ENCODE measurements around the gene MAP2K4.
A peak's percentile ranks its signal among the peaks of the same experiment; 100 is the strongest.
"Not testable (repeated sequence)": the region's sequence is repeated elsewhere in the genome, so short reads cannot be mapped to it uniquely, and the experiment has no call there.

MAP2K4 gene

DNA sequence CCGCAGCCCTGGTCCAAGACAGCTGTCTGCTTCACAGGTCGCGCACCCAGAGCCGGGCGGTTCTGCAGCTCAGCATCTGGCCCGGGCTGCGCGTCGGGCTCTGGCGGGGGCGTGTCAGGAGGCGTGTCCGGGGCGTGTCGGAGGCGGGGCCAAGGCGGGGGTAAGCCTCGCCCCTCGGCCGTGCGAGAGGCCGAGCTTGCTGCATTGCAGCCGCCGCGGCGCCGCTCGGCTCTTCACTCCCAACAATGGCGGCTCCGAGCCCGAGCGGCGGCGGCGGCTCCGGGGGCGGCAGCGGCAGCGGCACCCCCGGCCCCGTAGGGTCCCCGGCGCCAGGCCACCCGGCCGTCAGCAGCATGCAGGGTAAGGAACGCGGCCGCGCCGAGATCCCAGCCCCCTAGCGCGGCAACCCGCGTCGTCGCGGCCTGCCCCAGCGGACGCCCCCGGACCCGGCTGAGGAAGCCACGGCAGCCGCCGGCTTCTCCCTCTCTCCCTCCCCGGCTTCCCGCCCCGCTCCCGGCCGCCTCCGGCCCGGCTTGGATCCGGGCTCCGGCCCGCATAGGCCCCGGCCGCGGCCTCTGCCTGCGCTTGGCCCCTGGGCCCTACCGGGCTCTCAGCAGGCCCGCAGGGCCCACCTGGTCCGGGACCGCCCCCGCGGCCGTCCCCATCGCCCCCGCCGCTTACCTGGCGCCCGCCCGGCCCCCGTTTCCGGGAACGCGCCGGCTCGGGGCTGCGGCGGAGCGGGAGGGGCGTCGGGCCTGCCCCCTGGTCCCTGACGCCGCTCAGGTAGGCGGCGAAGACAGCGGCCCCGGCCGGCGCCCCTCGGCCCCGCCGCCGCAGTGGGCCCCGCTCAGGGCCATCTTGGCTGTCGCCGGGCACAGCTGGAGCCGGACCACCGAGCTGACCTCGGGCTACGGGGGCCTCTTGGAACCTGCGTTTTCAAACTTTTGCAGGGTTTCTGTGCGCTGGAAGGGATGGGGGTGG lies at the start of gene MAP2K4:
TSS of gene MAP2K4 (plus strand) at position 236 of the 981 bp plus-strand sequence. CDS start at position 246, 10 bp downstream.
- peak; percentile 54 for DNase-seq

DNA sequence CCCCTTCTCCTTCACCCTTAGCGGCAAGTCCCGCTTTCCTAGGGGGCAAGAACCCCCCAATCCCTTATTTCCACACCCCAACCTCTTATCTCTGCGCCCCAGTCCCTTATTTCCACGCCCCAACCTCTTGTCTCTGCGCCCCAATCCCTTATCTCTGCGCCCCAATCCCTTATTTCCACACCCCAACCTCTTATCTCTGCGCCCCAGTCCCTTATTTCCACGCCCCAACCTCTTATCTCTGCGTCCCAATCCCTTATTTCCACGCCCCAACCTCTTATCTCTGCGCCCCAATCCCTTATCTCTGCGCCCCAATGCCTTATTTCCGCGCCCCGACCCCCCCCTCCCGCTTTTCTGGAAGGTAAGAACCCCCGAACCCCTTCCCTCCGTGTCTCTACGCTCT lies 47.9 kb upstream of the MAP2K4 start:
- DNase-seq, result not testable (repeated sequence)

DNA sequence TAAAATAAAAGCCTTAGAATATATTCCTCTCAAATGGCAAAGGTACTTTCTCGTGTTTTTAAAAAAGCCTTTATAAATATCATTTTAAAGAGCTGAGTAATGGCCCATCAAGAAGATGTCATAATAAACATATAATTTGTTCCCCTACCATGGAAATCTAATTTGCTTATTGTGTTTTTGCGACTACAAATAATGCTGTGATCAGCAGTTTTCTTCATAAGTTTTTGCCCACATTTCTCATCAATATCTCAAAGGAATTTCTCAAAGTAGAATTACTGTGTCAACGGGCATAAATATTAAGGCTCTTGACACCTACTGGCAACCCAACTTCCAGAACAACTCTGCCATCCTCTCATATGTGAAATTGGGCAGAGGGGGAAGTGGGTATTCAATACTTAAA lies 40.9 kb upstream of the MAP2K4 start:
- DNase-seq, result no peak

DNA sequence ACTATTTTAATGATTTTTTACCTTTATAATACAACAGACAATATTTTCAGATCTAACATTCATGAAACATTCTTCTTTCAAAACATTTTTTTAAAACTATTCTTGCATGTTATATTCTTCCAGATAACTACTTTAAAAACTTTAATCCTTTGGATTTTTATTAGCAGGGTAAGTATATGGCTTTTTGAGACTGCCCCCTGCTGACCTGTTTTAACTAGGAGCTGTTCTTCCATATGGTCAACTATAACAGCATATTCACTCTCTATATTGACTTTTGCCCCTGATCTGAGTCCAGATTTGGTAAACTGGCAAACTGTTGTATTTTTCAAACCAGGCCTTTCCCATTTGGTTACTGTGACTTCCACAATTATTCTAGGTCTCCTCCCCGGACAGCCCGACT lies 39.9 kb upstream of the MAP2K4 start:
- no peak for DNase-seq

DNA sequence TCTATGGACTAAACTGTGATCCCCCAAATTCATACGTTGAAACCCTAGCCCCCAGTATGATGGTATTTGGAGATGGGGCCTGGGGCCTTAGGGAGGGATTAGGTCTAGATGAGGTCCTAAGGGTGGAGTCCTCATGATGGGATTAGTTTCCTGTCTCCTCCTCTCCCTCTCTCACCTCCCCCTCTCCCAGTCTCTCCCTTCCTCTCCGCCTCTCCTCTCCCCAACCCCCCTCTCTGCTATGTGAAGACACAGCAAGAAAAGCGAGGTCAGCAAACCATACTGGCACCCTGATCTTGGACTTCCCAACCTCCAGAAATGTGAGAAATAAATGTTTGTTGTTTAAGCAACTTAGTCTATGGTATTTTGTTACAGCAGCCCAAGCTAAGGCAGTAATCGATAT lies 38.8 kb upstream of the MAP2K4 start:
- DNase-seq, result no peak

DNA sequence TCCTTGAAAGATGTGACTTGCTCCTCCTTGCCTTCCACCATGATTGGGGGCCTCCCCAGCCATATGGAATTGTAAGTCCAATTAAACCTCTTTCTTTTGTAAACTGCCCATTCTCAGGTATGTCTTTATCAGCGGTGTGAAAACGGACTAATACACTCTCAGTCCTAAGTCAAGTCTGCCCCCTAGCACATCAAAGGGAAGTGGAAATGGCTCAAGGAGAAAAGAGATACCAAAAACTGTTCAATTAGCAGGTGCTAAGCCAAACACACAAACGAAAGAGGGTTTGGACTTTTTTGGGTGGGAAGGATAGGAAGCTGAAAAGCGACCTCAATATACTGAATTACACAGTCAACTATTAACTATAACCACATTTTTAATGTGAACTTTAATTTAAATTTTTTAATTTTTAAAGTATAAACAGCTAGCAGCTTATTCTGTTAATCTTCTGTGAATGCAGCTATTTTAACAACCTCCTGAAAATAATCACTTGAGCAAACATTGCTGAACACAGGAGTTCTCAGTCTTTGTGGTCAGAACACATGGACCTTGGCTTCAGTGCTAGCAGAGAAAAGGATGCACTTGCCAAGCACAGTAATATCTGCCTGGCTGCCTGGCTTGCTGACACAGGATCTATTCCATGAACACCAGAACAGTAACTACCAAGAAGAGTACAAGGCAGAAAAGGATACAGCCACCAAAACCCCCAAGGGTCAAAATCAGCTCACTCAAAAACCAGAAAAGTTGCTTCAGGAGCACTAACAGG lies 34.3 kb upstream of the MAP2K4 start:
- DNase-seq, result no peak

DNA sequence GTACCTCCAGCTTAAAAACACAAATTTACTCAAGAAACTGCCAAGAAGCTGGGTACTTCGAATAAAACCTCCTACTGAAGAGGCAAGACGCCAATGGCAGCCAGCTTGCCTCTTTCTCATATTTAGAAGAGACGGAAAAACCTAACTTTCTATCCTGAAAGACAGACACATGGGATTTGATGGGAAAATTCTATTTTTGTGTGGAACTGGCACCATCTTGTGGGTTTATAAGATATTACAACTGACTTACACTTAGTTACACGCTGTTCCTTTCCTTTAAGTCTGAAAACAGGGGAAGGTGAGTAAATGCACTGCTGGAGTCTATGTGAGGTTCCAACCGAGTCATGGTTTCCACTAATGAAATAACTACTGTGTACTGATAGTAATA lies 33.7 kb upstream of the MAP2K4 start:
- DNase-seq, result no peak

DNA sequence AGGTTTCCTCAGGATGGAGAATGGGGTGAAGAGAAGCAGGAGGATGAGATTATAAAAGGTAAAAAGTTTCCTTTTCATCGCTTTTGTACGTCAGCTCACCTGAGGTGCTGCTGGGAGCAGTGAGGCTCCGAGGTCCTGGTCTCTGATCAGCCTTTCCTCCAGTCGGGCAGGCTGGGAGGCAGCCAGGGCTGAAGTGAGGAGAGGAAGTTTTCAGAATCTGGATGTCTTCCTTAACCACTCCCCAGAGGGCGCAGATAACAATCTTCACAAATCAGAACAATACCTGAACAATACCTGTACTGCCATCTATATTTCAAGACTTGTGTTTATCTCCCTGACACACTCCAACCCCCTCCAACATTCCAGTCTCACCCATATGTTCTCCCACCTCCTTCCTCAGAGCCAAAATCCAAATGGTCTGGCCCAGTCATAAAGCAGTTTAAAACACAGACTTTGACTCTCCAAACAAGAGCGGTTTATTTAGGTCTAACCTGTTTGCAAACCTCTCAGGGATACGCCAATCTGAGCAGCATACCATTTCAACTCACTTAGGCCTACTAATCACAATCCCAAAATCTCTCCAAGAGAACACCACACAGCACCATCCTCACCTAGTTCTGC lies 30.2 kb upstream of the MAP2K4 start:
- DNase-seq, result no peak

DNA sequence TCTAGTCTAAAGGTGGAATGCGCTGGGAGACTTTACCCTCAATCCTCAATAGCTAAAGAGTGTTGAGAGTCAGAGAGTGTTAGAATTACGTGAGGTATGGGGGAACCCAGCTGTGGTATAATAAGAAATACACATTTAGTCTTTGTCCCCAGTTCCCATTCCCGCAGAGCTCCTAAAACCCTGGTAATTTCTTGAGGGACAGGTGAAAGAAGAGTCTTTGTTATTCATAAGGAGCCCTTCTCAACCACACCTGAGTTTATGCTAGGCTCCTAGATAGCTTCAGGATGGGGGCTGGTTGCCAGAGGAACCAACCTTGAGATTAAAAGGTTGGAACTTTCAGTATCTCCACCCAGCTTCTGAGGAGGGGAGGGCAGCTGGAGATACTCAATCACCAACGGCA lies 29.2 kb upstream of the MAP2K4 start:
- no peak for DNase-seq

DNA sequence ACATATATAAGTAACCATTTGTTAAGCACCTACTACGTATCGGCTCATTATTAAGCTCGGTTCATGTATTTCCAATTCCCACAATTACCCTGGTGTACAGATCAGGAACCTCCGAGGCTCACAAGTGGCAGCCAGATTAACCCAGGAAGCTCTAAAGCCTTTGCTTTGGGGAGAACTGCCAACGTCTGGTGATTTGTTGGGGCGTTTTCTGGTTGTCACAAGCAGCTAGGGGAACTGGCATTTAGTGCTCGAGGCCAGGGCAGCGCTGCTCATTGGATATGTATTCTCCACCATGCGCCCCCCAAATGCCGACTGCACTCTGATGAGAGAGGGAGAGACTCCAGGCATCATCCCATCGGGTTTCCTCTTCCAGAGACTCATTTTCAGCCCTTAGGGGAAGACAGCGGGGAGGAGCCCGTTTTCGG lies 23.9 kb upstream of the MAP2K4 start:
- peak; percentile 36 for DNase-seq

DNA sequence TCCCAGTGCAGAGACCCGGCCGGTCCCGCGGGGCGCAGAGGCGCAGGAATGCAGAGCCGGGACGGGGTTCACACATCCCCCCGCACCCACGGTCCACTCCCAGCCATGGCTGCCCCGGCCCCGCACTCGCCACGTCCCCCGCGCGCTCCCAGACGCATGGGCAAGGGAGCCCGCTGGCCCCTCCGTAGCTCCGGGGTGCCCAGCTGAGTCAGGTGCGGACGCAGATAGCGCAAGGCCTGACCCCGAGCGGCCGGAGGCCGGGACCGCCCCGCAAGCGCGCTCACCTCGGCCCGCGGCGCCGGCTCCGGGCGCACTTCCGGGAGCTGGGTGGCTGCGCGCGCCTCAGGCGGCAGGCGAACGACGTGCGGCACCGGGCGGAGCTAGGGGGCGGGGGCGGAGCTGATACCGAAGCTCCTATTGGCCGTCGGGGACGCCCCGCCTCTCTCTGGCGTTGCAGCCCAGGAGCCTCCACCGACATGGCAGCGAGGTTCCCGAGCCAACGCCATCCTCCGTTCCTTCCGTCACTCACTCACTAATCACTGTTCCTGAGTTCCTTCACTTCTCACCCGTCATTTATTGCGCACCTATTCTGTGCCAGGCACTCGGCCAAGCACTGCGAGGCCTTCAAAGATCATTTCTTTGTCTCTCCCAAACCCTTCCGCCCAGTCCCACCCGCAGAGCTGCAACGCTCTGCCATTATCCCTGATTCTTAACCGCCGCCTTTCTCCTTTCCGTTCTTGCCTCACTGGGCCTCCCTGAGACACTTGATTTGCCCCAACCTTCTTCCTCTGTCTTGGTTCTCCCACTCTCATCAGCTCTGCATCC lies 23.3 kb upstream of the MAP2K4 start, which contains the start of gene ZNF18:
TSS of gene ZNF18 (minus strand) at position 329 of the 825 bp plus-strand sequence. CDS start 4,646 bp downstream, outside the sequence.
- peak; percentile 74 for DNase-seq

DNA sequence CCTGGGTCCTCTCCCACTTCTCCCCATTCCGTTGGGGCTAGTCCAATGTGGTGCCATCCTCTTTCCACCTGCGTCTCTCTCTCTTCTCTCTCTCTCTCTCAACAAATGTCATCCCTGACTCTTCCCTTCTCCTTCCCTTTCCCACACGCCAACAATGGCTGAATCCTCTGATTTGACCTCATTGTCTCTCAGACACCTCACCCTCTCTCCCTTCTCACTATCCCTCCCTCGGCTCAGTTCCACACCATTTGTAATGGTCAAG lies 22.8 kb upstream of the MAP2K4 start:
- no peak for DNase-seq

DNA sequence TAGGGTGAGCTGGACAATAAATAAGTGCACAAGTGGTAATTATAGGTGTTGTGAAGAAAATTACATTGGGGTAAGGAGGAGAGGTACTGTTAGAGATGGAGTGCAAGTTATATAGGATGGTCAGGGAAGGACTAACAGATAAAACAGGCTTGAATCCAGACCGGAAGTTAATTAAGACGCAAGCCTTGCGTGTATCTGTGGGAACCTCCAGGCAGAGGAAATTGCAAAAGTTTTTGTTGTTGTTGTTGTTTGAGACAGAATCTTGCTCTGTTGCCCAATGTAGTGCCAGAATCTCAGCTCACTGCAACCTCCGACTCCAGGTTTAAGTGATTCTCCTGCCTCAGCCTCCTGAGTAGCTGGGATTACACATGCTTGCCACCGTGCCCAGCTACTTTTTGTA lies 21.0 kb upstream of the MAP2K4 start:
- no peak for DNase-seq

DNA sequence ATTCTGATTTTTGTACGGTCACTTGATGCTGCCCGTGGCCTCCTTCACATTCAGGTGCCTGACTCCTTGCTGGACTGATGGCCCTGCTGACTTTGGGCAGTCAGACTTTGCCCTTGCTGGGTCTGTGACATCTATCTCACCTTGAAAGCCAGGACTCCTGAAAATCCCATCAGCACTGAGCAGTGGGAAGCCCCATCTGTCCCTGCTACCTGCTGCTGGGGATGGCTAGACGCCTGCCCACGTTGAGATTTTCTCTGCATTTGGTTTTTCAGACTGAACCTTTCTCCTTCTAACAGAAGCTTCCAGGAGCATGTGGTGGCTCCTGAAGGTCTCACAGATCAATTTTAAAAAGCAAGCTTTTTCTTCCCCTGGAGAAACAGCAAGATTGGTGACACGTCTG lies 13.2 kb upstream of the MAP2K4 start:
- DNase-seq, result no peak

DNA sequence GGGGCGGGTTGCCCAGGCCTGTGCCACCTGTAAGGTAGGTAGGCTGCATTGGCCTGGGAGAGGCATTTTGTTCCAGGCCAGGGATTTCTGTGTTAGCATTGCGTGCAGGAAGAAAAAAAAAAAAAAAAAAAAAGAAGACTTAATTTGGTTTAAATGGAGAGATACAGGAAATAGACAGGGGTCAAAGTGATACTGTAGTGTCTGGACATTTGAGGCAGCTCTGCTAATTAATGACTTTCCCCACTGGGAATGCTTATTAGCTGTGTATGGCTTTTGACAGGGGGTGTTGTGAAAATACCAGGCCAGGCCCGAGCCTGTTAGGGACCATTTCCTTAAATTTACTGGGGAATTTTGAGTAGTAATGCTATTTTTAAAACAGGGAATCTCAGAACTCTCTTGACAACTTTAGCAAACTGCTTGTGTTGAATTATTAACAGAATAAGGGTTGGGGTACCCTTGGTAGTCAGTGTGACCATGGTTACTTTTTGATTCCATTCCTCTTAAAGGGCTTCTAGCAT lies 1.0 kb downstream of the MAP2K4 start:
- no peak for DNase-seq

DNA sequence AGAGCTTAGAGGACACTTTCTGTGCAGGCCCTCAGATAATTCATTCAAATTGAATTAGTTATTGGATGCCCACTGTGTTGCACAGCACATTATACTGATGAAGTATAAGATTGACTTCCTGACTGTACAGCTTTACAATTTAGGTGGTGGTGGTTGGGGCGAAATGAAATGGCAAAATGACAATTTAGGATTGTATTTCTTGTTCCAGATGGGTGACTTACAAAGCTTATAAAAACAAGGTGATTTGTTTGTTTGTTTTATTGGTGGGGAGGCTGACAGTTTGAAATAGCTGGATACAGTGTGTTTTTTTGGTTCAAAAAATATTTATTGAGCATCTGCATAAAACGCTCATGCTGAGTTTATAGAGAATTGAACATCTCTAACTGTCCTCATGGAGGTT lies 1.6 kb downstream of the MAP2K4 start:
- DNase-seq, result no peak

DNA sequence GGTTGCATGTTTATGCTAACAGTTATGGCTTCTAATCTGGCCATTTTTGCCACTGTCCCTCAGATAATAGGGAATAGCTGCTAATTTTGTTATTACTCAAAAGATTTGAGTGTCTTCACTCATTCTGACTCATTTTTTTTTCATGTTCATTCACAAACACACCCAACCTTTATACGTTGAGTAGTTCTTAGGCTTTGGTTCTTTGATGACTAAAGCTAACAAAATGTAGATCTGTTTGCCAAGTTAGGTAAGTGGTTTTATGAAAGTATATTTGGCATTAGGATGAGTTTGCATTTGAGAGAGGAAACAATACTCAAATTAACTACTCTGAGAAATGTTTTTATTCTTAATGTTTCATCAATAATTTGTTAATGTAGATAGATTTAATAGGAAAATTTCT lies 3.6 kb downstream of the MAP2K4 start:
- DNase-seq, result no peak

DNA sequence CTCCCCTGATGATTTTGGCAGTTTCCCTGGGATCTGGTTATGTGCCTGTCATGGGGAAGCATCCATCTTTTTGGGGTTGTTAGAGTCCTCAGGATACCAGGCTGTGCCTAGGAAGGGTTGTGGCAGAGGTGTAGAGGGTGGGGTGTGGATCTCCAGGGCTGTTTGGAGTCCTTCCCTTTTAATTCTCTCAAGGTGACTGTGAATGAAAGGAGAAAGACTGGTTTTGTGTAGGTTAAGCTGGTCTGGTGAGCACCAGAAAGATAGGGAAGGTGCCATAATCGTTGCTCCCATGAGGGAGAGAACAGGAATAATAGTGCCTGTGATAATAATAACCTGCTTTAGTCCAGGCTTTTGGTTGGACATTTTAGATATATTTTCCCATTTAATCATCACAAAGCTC lies 7.0 kb downstream of the MAP2K4 start:
- no peak for DNase-seq

DNA sequence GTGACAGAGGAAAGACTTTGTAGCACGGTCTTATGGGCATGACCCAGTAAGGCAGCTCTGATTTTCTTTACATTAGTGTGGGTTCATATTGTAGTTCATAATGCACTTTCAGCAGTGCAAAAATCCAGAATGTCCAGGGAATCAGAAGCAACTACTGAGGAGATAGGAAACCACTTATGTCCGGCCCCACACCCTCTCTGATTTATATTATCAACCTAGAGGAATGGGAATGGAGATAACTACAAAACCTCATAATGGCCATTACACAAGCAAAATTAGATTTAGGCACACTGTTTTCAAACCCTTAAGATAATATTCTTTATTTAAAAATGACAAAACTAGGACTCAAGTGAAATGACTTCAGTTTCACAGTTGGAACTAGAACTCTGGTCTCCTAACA lies 7.9 kb downstream of the MAP2K4 start:
- no peak for DNase-seq

DNA sequence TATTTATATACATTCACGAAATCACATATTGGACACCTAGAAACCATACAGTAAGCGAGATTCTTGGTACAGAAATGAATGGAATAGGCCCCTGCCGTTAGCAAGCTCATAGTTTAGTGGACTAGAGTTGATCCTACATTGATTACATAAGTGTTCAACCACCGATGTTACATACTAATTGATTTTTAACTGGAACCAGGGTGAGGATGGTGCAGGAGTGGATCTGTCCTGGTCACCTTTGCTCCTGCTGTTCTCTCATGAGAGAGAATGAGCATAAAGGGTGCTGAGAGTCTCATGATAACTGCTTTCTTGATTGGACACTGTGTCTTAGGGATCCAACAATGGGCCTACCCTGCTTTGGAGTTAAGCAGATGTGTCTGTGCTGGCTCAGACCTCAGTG lies 13.9 kb downstream of the MAP2K4 start:
- no peak for DNase-seq

DNA sequence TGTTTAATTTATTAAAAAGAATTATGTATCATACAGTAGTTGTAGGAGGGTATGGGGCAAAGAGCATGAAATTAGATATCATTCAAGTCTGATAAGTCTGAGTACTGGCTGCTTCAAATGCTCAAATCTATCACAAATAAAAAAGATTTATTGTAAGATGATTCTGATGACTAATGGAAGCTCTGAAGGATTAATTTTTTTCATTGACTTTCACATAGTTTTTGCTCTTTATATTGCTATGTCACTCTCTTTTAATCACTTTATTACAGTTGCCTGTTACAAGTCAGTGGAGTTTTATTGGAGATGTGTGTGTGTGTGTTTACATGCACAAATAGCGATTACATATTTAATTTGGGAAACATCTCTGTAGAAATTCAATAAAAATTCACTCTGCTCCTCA lies 15.0 kb downstream of the MAP2K4 start:
- no peak for DNase-seq

DNA sequence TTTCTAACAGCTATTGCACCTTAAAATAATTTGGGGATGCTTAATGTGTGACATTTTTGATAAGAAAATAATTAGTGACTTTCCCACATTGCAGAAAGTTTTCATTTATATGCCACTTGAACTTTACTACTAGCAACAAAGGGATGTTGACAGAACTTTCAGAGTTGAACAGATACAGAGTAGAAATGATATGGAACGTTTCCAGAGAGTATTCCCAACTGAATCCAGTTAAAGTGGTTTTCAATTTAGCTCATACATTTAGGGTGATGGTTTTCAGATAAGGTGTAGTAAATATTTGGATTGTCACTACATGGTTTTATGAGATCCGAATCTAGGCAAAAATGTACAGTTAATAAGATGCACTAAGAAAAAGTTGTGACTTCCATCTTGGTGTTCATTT lies 17.3 kb downstream of the MAP2K4 start:
- DNase-seq, result no peak

DNA sequence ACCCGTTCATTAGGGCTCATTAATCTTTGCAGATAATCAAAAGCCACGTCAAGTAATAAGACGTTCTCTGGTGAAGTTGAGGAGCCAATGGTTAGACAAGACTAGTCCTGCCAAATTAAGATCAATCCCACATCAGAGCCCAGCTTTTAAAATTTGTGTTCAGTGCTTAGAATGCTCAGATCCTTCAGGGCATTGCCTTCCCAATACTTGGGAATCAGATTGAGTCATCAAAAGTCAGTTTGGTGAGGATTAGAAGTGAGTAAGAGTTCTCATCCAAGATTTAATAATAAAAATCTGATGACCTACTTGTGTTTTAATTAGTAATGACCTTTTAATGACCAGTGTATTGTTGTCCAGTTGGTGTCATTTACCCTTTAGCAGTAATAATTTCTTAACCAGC lies 19.8 kb downstream of the MAP2K4 start:
- DNase-seq, result no peak
